Measurements from ENCODE around the gene FAM13C. TPM values are rescaled to one million over a fixed set of nuclear protein-coding genes. Genes with fewer than 3 reads are reported as not detected.

FAM13C gene
- total and polyA plus RNA-seq, 2 of the 4 experiments (the other 2 are of a cell fraction) = 1.6 to 2.9 TPM

GRCh38 chr10:59285848-59286247, 76.5 kb downstream of the FAM13C start:
- intact Hi-C loops (cut with micrococcal nuclease) (no loop called here), dilution Hi-C loops (cut with HindIII; ENCODE audit: low sequenced_read_pairs, unreplicated experiment) (no loop called here), in situ Hi-C loops (cut with MboI; ENCODE audit: low sequenced_read_pairs) (no loop called here)
- Histone ChIP-seq H4K5ac (ENCODE audit: low read depth, low read length) (no peak overlapping the region), H3K9ac (ENCODE audit: low read depth, low read length) (no peak overlapping the region), H2BK5ac (ENCODE audit: low read depth, low read length, poor library complexity, severe bottlenecking) (no peak overlapping the region), H3K4me3 (ENCODE audit: insufficient read depth, low read depth, low read length) (no peak overlapping the region), H3K79me1 (ENCODE audit: low read depth in 1 of 2, low read length in 2 of 2) (no peaks in the 10 kb centered on the region), H3K27ac (ENCODE audit: insufficient read depth, low read length) (no peak overlapping the region), H2AFZ (replicated peaks; ENCODE audit: low read length, poor library complexity) (no peak overlapping the region), H2BK120ac (ENCODE audit: low read depth, low read length) (no peak overlapping the region), H3K9me1 (ENCODE audit: insufficient read depth, low read length) (no peaks in the 10 kb centered on the region), H3K18ac (ENCODE audit: low read depth, low read length) (no peak overlapping the region), H3K14ac (replicated peaks; ENCODE audit: low read depth, low read length) (no peak overlapping the region), H3K4me1 (ENCODE audit: control insufficient read depth, insufficient read depth, low read length) (no peaks in the 10 kb centered on the region), H3K4ac (ENCODE audit: low read depth, low read length) (no peak overlapping the region), H3K9me3 (ENCODE audit: control insufficient read depth, insufficient read depth, low read length) (no peaks in the 10 kb centered on the region), H4K8ac (ENCODE audit: low read depth in 2 of 2, low read length in 2 of 2) (no peak overlapping the region), H3K36me3 (ENCODE audit: control insufficient read depth, insufficient read depth, low read length) (no peaks in the 10 kb centered on the region), H3K4me2 (ENCODE audit: low read depth, low read length) (no peak overlapping the region), H4K91ac (ENCODE audit: insufficient read depth, low read depth, low read length) (no peak overlapping the region), H3K23ac (ENCODE audit: low read depth, low read length) (no peak overlapping the region), H2BK20ac (ENCODE audit: low read depth, low read length) (no peak overlapping the region), H2BK15ac (ENCODE audit: low read depth, low read length) (no peak overlapping the region), H2AK5ac (ENCODE audit: low read depth, low read length) (no peak overlapping the region), H2AK9ac (replicated peaks; ENCODE audit: low read depth, low read length, poor library complexity) (no peak overlapping the region), H3K27me3 (ENCODE audit: control insufficient read depth, insufficient read depth, low read length) (no peaks in the 10 kb centered on the region), H3K56ac (ENCODE audit: extremely low read depth, insufficient read depth, low read length) (no peak overlapping the region), H4K20me1 (ENCODE audit: insufficient read depth, low read length) (no peaks in the 10 kb centered on the region)
- CTCF ChIA-PET = no interaction called here
- no TSS peak for BruUV-seq (replicated peaks)
- ATAC-seq (ENCODE audit: low read depth) (no peak), DNase-seq (no peak)
- TF ChIP-seq BHLHE40 (IDR thresholded peaks at IDR 0.05; ENCODE audit: low read depth, low read length) = no peak
- TF ChIP-seq NFE2L2 (IDR thresholded peaks at IDR 0.05; ENCODE audit: low read depth, low read length) = no peak
- no peak for TF ChIP-seq MAFK (IDR thresholded peaks at IDR 0.05; ENCODE audit: low read depth, low read length)
- TF ChIP-seq RCOR1 (IDR thresholded peaks at IDR 0.05; ENCODE audit: insufficient replicate concordance, low read length) = no peak
- TF ChIP-seq POLR2A (IDR thresholded peaks at IDR 0.05; ENCODE audit: low read depth, low read length) = no peak
- TF ChIP-seq MXI1 (IDR thresholded peaks at IDR 0.05; ENCODE audit: borderline replicate concordance, low read depth, low read length) = no peak
- no peak for TF ChIP-seq RAD21 (IDR thresholded peaks at IDR 0.05; ENCODE audit: low read length)
- TF ChIP-seq USF2 (IDR thresholded peaks at IDR 0.05; ENCODE audit: low read depth, low read length) = no peak
- TF ChIP-seq CHD1 (IDR thresholded peaks at IDR 0.05; ENCODE audit: low read depth, low read length) = no peak
- no peak for TF ChIP-seq RFX5 (IDR thresholded peaks at IDR 0.05; ENCODE audit: low read depth, low read length)
- no peak for TF ChIP-seq MAZ (IDR thresholded peaks at IDR 0.05; ENCODE audit: borderline replicate concordance, low read depth, low read length)
- TF ChIP-seq ELK1 (IDR thresholded peaks at IDR 0.05; ENCODE audit: borderline replicate concordance, low read depth, low read length) = no peak
- TF ChIP-seq FOS (IDR thresholded peaks at IDR 0.05; ENCODE audit: low read depth, low read length) = no peak
- TF ChIP-seq CTCF (conservative IDR thresholded peaks at IDR 0.05; ENCODE audit: low read depth, low read length) = no peak
- no peak for TF ChIP-seq SMC3 (IDR thresholded peaks at IDR 0.05; ENCODE audit: low read depth, low read length)
- no peak for TF ChIP-seq CEBPB (IDR thresholded peaks at IDR 0.05; ENCODE audit: low read depth, low read length)
- WGBS, 2 experiments (ENCODE audit: extremely low coverage in 2 of 2, insufficient read length in 1 of 2) = no CpG with 5 or more reads among the region's 4 CpGs
- POLR2A ChIA-PET (ENCODE audit: unreplicated experiment) = no interaction called here
